ENCODE measurements around the gene FRMD4A. TPM values are rescaled to one million over a fixed set of nuclear protein-coding genes. Genes with fewer than 3 reads are reported as not detected.
A peak's percentile ranks its signal among the peaks of the same experiment; 100 is the strongest.

The FRMD4A gene
- total RNA-seq, 1 experiment from 2014 or later = 18.3 TPM

DNA sequence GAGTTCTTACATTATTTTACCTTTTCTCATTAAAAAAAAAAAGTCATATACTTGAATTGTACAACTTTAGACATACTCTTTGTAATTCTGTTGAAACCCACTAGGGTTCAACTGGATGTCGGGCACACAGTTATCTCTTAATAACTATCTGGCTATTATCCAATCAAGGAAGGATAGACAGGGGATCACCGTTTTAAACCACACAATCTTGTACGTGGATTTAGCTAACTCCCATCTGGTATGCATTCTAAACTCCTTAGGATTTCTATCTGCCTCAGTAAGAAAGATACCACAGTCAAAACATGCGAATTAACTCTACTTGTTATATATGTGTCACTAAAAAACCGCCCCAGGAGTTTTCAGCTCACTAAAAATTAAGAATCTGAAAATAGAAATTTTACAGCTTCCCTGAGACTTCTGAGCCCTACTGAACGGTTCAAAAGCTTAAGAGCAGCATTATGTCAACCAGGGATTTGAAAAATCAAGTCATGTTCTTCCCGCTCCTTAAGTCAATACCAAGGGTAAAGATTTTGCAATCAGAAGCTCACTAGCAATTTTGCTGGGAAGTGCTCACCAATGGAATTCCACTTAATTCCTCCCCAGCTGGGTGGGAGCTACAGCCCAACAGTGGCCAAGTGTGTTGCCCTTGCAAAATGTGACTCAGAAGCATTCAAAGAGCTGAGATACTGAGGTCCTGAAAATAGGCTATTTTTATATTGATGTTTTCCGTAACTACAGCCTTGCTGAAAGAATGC is 267.0 kb downstream of the FRMD4A start:
- ChIA-PET POLR2A (ENCODE audit: unreplicated experiment) (no interaction called here), CTCF (no interaction called here)
- no peak overlapping the region for H3K4me3 ChIP-seq
- H3K4me1 ChIP-seq (replicated peaks; ENCODE audit: insufficient read depth) = no peaks in the 10 kb centered on the region
- H3F3A ChIP-seq (ENCODE audit: insufficient read depth, low read depth) = no peaks in the 10 kb centered on the region
- no peaks in the 10 kb centered on the region for H4K20me1 ChIP-seq (ENCODE audit: insufficient read depth)
- TF ChIP-seq, protein P1, sequence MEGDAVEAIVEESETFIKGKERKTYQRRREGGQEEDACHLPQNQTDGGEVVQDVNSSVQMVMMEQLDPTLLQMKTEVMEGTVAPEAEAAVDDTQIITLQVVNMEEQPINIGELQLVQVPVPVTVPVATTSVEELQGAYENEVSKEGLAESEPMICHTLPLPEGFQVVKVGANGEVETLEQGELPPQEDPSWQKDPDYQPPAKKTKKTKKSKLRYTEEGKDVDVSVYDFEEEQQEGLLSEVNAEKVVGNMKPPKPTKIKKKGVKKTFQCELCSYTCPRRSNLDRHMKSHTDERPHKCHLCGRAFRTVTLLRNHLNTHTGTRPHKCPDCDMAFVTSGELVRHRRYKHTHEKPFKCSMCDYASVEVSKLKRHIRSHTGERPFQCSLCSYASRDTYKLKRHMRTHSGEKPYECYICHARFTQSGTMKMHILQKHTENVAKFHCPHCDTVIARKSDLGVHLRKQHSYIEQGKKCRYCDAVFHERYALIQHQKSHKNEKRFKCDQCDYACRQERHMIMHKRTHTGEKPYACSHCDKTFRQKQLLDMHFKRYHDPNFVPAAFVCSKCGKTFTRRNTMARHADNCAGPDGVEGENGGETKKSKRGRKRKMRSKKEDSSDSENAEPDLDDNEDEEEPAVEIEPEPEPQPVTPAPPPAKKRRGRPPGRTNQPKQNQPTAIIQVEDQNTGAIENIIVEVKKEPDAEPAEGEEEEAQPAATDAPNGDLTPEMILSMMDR (conservative IDR thresholded peaks at IDR 0.05) = no peak
- TF ChIP-seq EZH2 (IDR thresholded peaks at IDR 0.05; ENCODE audit: low read depth) = no peak
- H3K9me2 ChIP-seq (ENCODE audit: insufficient read depth) = no peaks in the 10 kb centered on the region
- no peak overlapping the region for H2AFZ ChIP-seq
- no TSS peak for BruUV-seq (replicated peaks)
- peak in 1 of 2 experiments; percentile 36 for DNase-seq
- no peak overlapping the region for H3K4me2 ChIP-seq
- H3K36me3 ChIP-seq (ENCODE audit: low read depth) = no peaks in the 10 kb centered on the region
- no peaks in the 10 kb centered on the region for H3K27me3 ChIP-seq (ENCODE audit: insufficient read depth, low read depth)
- no peaks in the 10 kb centered on the region for H3K9me3 ChIP-seq (ENCODE audit: insufficient read depth, low read depth)
- intact Hi-C loops (cut with micrococcal nuclease; ENCODE audit: unreplicated experiment) = no loop called here
- H3K27ac ChIP-seq = no peak overlapping the region
- H3K79me2 ChIP-seq (ENCODE audit: low read depth) = no peaks in the 10 kb centered on the region

DNA sequence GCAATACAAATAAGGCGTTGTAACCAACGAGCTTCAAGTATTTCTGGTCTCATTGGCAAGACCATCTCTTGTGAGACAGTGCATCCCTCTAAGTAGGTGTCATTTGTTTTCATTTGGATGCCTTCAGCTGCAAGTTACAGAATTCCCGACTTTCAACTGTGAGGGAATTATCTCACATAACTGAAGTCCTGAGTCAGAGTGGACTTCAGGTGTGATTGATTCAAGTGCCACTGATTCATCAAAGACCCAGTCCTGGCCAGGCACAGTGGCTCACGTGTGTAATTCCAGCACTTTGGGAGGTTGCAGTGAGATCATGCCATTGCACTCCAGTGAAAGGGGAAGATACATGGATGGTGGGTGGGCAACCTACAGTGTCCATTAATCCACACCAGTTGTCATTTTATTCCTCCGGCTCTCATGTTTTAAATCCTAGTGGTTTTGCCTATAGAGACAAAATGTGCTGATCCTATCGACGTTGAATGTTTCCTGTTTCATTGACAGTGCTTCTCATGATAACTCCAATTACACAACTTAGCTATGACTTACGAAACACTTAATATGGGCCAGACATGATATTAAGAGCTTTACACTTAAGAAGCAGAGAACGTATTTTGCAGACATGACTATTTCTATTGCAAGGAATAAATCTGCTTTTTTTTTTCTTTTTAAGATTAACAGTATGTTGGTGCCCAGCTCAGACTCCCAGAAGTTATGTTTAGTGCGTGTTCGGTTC is 268.0 kb downstream of the FRMD4A start:
- ChIA-PET CTCF (no interaction called here), POLR2A (ENCODE audit: unreplicated experiment) (no interaction called here)
- 0 out of 2 replicates have a peak, but pooled peaks cover 2% of the 10 kb centered on the region for H3F3A ChIP-seq (ENCODE audit: insufficient read depth, low read depth)
- H3K36me3 ChIP-seq (ENCODE audit: low read depth) = no peaks in the 10 kb centered on the region
- no TSS peak for BruUV-seq (replicated peaks)
- no peaks in the 10 kb centered on the region for H3K9me3 ChIP-seq (ENCODE audit: insufficient read depth, low read depth)
- no peak for TF ChIP-seq EZH2 (IDR thresholded peaks at IDR 0.05; ENCODE audit: low read depth)
- TF ChIP-seq, protein P1 (conservative IDR thresholded peaks at IDR 0.05) = no peak
- H4K20me1 ChIP-seq (ENCODE audit: insufficient read depth) = no peaks in the 10 kb centered on the region
- no peak overlapping the region for H3K4me3 ChIP-seq
- no peaks in the 10 kb centered on the region for H3K27me3 ChIP-seq (ENCODE audit: insufficient read depth, low read depth)
- H3K27ac ChIP-seq = no peak overlapping the region
- H3K9me2 ChIP-seq (ENCODE audit: insufficient read depth) = no peaks in the 10 kb centered on the region
- peaks cover 2% of the 10 kb centered on the region for H3K4me1 ChIP-seq (replicated peaks; ENCODE audit: insufficient read depth)
- intact Hi-C loops (cut with micrococcal nuclease; ENCODE audit: unreplicated experiment) = no loop called here
- no peaks in the 10 kb centered on the region for H3K79me2 ChIP-seq (ENCODE audit: low read depth)
- DNase-seq = peak in 1 of 2 experiments; percentile 55
- no peak overlapping the region for H2AFZ ChIP-seq
- H3K4me2 ChIP-seq = 0 out of 2 replicates have a peak overlapping the region, but pooled peaks have one; percentile 13

DNA sequence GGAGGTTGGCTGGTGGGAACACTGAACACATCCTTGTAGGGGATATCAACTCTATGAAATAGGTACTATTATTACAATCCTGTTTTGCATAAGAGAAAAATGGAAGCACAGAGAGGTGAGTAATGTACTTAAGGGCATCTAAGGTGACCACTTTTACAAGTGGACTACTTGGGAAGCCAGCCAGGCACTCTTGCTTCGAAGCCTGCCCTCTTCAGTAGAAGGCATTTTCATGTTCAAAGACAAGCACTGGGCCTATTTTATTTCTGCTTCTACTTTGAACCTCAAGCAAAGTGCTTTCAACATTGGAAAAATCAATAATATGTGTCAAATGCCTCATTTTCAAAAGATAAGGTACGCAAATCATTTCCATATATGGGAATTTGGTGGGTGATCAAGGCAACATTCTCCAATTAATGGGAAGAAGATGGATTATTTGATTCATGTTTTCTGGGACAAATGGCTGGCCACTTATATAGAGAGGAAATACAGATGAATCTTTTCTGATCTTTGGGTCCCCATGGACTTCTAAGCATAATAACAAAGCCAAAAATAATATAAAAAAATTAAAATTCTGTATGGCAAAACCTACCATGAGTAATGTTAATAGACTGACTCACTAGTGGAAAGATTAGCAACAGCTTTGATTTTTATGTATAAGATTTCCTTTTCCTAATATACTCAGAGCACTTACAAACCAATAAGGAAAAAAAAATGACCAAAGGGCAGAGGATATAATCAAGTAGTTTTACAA is 270.2 kb downstream of the FRMD4A start:
- intact Hi-C loops (cut with micrococcal nuclease; ENCODE audit: unreplicated experiment) = no loop called here
- Histone ChIP-seq H3K36me3 (ENCODE audit: low read depth) (no peaks in the 10 kb centered on the region), H3K9me2 (ENCODE audit: insufficient read depth) (no peaks in the 10 kb centered on the region), H4K20me1 (ENCODE audit: insufficient read depth) (no peaks in the 10 kb centered on the region), H2AFZ (no peak overlapping the region), H3K27ac (no peak overlapping the region), H3K4me3 (no peak overlapping the region), H3K9me3 (ENCODE audit: insufficient read depth, low read depth) (no peaks in the 10 kb centered on the region), H3K4me2 (no peak overlapping the region), H3K79me2 (ENCODE audit: low read depth) (no peaks in the 10 kb centered on the region), H3F3A (ENCODE audit: insufficient read depth, low read depth) (peaks cover 20% of the 10 kb centered on the region; the same call in 1 of the 2 replicates), H3K27me3 (ENCODE audit: insufficient read depth, low read depth) (no peaks in the 10 kb centered on the region), H3K4me1 (replicated peaks; ENCODE audit: insufficient read depth) (peaks cover 21% of the 10 kb centered on the region)
- no peak for DNase-seq
- no TSS peak for BruUV-seq (replicated peaks)
- ChIA-PET POLR2A (ENCODE audit: unreplicated experiment) (no interaction called here), CTCF (no interaction called here)
- TF ChIP-seq, protein P1 (conservative IDR thresholded peaks at IDR 0.05) = no peak
- TF ChIP-seq EZH2 (IDR thresholded peaks at IDR 0.05; ENCODE audit: low read depth) = no peak
